Left renal cortex interstitium (tissue), 4 donors: ENCODE results near the gene TAOK1. TPM values are rescaled to one million over a fixed set of nuclear protein-coding genes. Genes with fewer than 3 reads are reported as not detected.

Experiments used
- DNase-seq, 4 donors: peaks; one replicate each; pipeline ENCODE4 v3.0.0-alpha.2; 2013; ENCODE audit warnings: low read depth in 4 of 4, low spot score in 2 of 4, missing footprints in 1 of 4
- polyA plus RNA-seq, 4 donors: library from polyadenylated mRNA; unstranded; fragments of 120-200 nt; gene quantifications; one replicate each; pipeline ENCODE4 v1.2.1, GENCODE V29; 2013; ENCODE audit not compliant: insufficient read length in 4 of 4

Gene TAOK1
- polyA plus RNA-seq, 4 donors: 41.2 to 51.6 (median 45.6) TPM

GRCh38 chr17:29578626-29579485, 188.7 kb downstream of the TAOK1 start:
- DNase-seq: no peak

GRCh38 chr17:29579866-29580771, 190.0 kb downstream of the TAOK1 start:
- no peak for DNase-seq

GRCh38 chr17:29581583-29582253, 191.6 kb downstream of the TAOK1 start:
- DNase-seq: no peak

GRCh38 chr17:29582254-29582765, 192.1 kb downstream of the TAOK1 start:
- no peak for DNase-seq

GRCh38 chr17:29582772-29583171, 192.6 kb downstream of the TAOK1 start:
- DNase-seq: no peak

GRCh38 chr17:29583324-29584248, 193.4 kb downstream of the TAOK1 start:
- DNase-seq: no peak

- DNase-seq: no peak
These were observed 194.4 kb downstream of the TAOK1 start for GRCh38 chr17:29584452-29585079.

GRCh38 chr17:29585080-29585751, 195.1 kb downstream of the TAOK1 start:
- no peak for DNase-seq

- DNase-seq: no peak
These were observed 196.7 kb downstream of the TAOK1 start for GRCh38 chr17:29586676-29587469.

- no peak for DNase-seq
These were observed 197.4 kb downstream of the TAOK1 start for GRCh38 chr17:29587591-29587990.

- no peak for DNase-seq
These were observed 197.9 kb downstream of the TAOK1 start for GRCh38 chr17:29588017-29588561.

- no peak for DNase-seq
These were observed 198.6 kb downstream of the TAOK1 start for GRCh38 chr17:29588562-29589411.

GRCh38 chr17:29589524-29590410, 199.6 kb downstream of the TAOK1 start, which contains the start of gene GIT1:
Gene GIT1, minus strand, starts transcription at chr17:29589648. Its CDS starts 270 bp downstream, at chr17:29589378.
- DNase-seq: peak in 1 of 4 donors; percentile 78

- no peak for DNase-seq
These were observed 200.4 kb downstream of the TAOK1 start for GRCh38 chr17:29590411-29591145.
